ENCODE measurements around the gene L3MBTL4. TPM values are rescaled to one million over a fixed set of nuclear protein-coding genes. Genes with fewer than 3 reads are reported as not detected.

The L3MBTL4 gene
- total and polyA plus RNA-seq, 4 donors, result 2.3 to 15.0 (median 5.0) TPM

- H3K9me3 ChIP-seq (ENCODE audit: control insufficient read depth in 4 of 4, low read length in 3 of 4), result no peaks in the 10 kb centered on the region
- no peak for TF ChIP-seq REST (IDR thresholded peaks at IDR 0.05)
- TF ChIP-seq, protein P1, sequence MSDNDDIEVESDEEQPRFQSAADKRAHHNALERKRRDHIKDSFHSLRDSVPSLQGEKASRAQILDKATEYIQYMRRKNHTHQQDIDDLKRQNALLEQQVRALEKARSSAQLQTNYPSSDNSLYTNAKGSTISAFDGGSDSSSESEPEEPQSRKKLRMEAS (IDR thresholded peaks at IDR 0.05), result no peak
- no peak for TF ChIP-seq EGR1 (IDR thresholded peaks at IDR 0.05; ENCODE audit: low read depth in 2 of 2)
- H3K27me3 ChIP-seq (ENCODE audit: control insufficient read depth in 4 of 4, insufficient read depth in 4 of 4, low read length in 3 of 4), result no peaks in the 10 kb centered on the region
- DNase-seq (ENCODE audit: low spot score), result no peak
- no peak overlapping the region for H3K27ac ChIP-seq (ENCODE audit: low read depth in 1 of 2, low read length in 2 of 2)
- no peak overlapping the region for H3K9ac ChIP-seq (ENCODE audit: low read depth in 1 of 2, low read length in 2 of 2)
- H3K36me3 ChIP-seq (ENCODE audit: control insufficient read depth in 4 of 4, insufficient read depth in 3 of 4, low read depth in 1 of 4, low read length in 3 of 4), result no peaks in the 10 kb centered on the region
- peaks cover 0 to 9% (median 2%) of the 10 kb centered on the region in 4 donors for H3K4me1 ChIP-seq (ENCODE audit: control insufficient read depth in 4 of 4, insufficient read depth in 4 of 4, low read length in 3 of 4)
- H3K4me3 ChIP-seq (ENCODE audit: low read depth in 1 of 3, low read length in 3 of 3), result no peak overlapping the region
- WGBS, result 94% methylated on average over 2 of the region's 2 CpGs
Measured at GRCh38 chr18:6331872-6332271, 82.8 kb downstream of the L3MBTL4 start.

DNA sequence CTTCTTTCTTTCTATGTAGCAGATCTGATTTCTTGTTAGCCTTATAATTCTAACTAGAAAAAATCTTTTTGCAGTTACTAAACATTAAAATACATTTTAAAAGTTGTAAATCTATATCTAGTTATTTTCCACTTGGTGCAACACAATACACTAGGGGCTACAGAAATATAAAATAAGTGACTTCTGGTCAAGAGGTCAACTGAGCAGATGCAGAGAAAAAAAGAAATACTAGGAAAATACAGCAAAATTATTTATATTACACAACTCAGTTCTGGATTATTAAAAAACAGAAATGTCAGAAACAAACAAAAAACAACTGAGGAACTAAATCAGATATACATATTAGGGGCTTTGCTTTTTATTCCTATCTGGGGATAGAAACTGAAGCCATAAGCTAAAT lies 83.9 kb downstream of the L3MBTL4 start:
- Histone ChIP-seq H3K9me3 (ENCODE audit: control insufficient read depth in 4 of 4, low read length in 3 of 4) (no peaks in the 10 kb centered on the region), H3K36me3 (ENCODE audit: control insufficient read depth in 4 of 4, insufficient read depth in 3 of 4, low read depth in 1 of 4, low read length in 3 of 4) (no peaks in the 10 kb centered on the region), H3K4me1 (ENCODE audit: control insufficient read depth in 4 of 4, insufficient read depth in 4 of 4, low read length in 3 of 4) (peaks cover 0 to 9% (median 2%) of the 10 kb centered on the region in 4 donors), H3K27me3 (ENCODE audit: control insufficient read depth in 4 of 4, insufficient read depth in 4 of 4, low read length in 3 of 4) (no peaks in the 10 kb centered on the region), H3K9ac (ENCODE audit: low read depth in 1 of 2, low read length in 2 of 2) (no peak overlapping the region), H3K4me3 (ENCODE audit: low read depth in 1 of 3, low read length in 3 of 3) (no peak overlapping the region), H3K27ac (ENCODE audit: low read depth in 1 of 2, low read length in 2 of 2) (no peak overlapping the region)
- DNase-seq (ENCODE audit: low spot score), result no peak
- no peak for TF ChIP-seq GABPA (IDR thresholded peaks at IDR 0.05 in 1 of 2, conservative IDR thresholded peaks at IDR 0.05 in 1 of 2)
- no peak for TF ChIP-seq HNF4A (conservative IDR thresholded peaks at IDR 0.05)
- TF ChIP-seq HNF4G (IDR thresholded peaks at IDR 0.05), result no peak
- TF ChIP-seq YY1 (IDR thresholded peaks at IDR 0.05), result no peak
- TF ChIP-seq EGR1 (IDR thresholded peaks at IDR 0.05; ENCODE audit: low read depth in 2 of 2), result no peak
- TF ChIP-seq, protein P2, sequence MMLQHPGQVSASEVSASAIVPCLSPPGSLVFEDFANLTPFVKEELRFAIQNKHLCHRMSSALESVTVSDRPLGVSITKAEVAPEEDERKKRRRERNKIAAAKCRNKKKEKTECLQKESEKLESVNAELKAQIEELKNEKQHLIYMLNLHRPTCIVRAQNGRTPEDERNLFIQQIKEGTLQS (IDR thresholded peaks at IDR 0.05), result no peak
- no peak for TF ChIP-seq SP1 (IDR thresholded peaks at IDR 0.05)
- no peak for TF ChIP-seq JUND (IDR thresholded peaks at IDR 0.05)
- TF ChIP-seq, protein P1 (IDR thresholded peaks at IDR 0.05), result no peak
- TF ChIP-seq FOXA1 (IDR thresholded peaks at IDR 0.05), result no peak
- no peak for TF ChIP-seq RXRA (IDR thresholded peaks at IDR 0.05)
- no peak for TF ChIP-seq RAD21 (IDR thresholded peaks at IDR 0.05)
- TF ChIP-seq, protein P3, sequence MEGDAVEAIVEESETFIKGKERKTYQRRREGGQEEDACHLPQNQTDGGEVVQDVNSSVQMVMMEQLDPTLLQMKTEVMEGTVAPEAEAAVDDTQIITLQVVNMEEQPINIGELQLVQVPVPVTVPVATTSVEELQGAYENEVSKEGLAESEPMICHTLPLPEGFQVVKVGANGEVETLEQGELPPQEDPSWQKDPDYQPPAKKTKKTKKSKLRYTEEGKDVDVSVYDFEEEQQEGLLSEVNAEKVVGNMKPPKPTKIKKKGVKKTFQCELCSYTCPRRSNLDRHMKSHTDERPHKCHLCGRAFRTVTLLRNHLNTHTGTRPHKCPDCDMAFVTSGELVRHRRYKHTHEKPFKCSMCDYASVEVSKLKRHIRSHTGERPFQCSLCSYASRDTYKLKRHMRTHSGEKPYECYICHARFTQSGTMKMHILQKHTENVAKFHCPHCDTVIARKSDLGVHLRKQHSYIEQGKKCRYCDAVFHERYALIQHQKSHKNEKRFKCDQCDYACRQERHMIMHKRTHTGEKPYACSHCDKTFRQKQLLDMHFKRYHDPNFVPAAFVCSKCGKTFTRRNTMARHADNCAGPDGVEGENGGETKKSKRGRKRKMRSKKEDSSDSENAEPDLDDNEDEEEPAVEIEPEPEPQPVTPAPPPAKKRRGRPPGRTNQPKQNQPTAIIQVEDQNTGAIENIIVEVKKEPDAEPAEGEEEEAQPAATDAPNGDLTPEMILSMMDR (IDR thresholded peaks at IDR 0.05; ENCODE audit: low read depth, low read length, missing input control), result no peak
- no peak for TF ChIP-seq NR2F2 (IDR thresholded peaks at IDR 0.05)
- TF ChIP-seq TAF1 (conservative IDR thresholded peaks at IDR 0.05), result no peak
- no peak for TF ChIP-seq REST (IDR thresholded peaks at IDR 0.05)
- no peak for TF ChIP-seq FOXA2 (IDR thresholded peaks at IDR 0.05)
- no peak for TF ChIP-seq ZBTB33 (IDR thresholded peaks at IDR 0.05)

Data from liver (tissue), 9 donors.